Spinal cord (tissue), 10 donors: ENCODE measurements around the gene MRPL28. TPM values are rescaled to one million over a fixed set of nuclear protein-coding genes. Genes with fewer than 3 reads are reported as not detected.

Experiments
- DNase-seq, 6 donors: peaks; one replicate each; pipeline versions ENCODE4 v3.0.0 to v3.0.0-alpha.2; 2013 to 2015; ENCODE audit warnings: low spot score in 6 of 6, low read depth in 4 of 6
- H3K27ac ChIP-seq: one replicate; pipeline ENCODE4 v1.5.1; 2013; ENCODE audit warnings: low read depth, low read length, control low read depth
- H3K27me3 ChIP-seq: one replicate; pipeline ENCODE4 v1.6.1; 2013; ENCODE audit warnings: low read length; ENCODE audit not compliant: control insufficient read depth, insufficient read depth
- H3K36me3 ChIP-seq: one replicate; pipeline ENCODE4 v1.6.1; 2013; ENCODE audit warnings: low read length; ENCODE audit not compliant: control insufficient read depth, insufficient read depth
- H3K4me1 ChIP-seq: one replicate; pipeline ENCODE4 v1.6.1; 2013; ENCODE audit warnings: low read length; ENCODE audit not compliant: control insufficient read depth, insufficient read depth
- H3K4me3 ChIP-seq: one replicate; pipeline ENCODE4 v1.5.1; 2013; ENCODE audit warnings: low read depth, low read length, control low read depth
- H3K9me3 ChIP-seq: one replicate; pipeline ENCODE4 v1.6.1; 2013; ENCODE audit warnings: low read length; ENCODE audit not compliant: control insufficient read depth, insufficient read depth
- WGBS: methylation state at CpG from one replicate; pipeline ENCODE4 v1.1.5; 2013; ENCODE audit warnings: missing lambda C conversion rate; ENCODE audit not compliant: insufficient coverage; 5-methylcytosine and 5-hydroxymethylcytosine counted together
- polyA plus RNA-seq, 2 donors: library from polyadenylated mRNA; unstranded; fragments of 120-200 nt; gene quantifications; one replicate each; pipeline ENCODE4 v1.2.1, GENCODE V29; 2013; ENCODE audit not compliant: insufficient read length in 2 of 2
- total RNA-seq, 2 donors: library from RNA; depleted of rRNA in 1 of 2; stranded (reverse); fragments of 120-200 nt in 1 of 2; fragments of >200 nt in 1 of 2; gene quantifications; one replicate each; pipeline versions ENCODE4 v1.2.3 to v1.2.4, GENCODE V29; 2013 to 2014
- donor health status: healthy.

Gene MRPL28
- total and polyA plus RNA-seq, 4 donors: 43.4 to 114 (median 93.1) TPM

GRCh38 chr16:318628-319027, 51.7 kb downstream of the MRPL28 start:
- H3K27ac ChIP-seq: no peak overlapping the region
- DNase-seq: no peak
- H3K36me3 ChIP-seq: peaks cover 39% of the 10 kb centered on the region
- H3K4me3 ChIP-seq: no peak overlapping the region
- WGBS: 80% methylated on average over 21 of the region's 22 CpGs
- H3K27me3 ChIP-seq: no peaks in the 10 kb centered on the region
- no peaks in the 10 kb centered on the region for H3K9me3 ChIP-seq
- peaks cover 13% of the 10 kb centered on the region for H3K4me1 ChIP-seq

- H3K27me3 ChIP-seq: no peaks in the 10 kb centered on the region
- peaks cover 13% of the 10 kb centered on the region for H3K4me1 ChIP-seq
- no peaks in the 10 kb centered on the region for H3K9me3 ChIP-seq
- H3K4me3 ChIP-seq: no peak overlapping the region
- H3K36me3 ChIP-seq: peaks cover 50% of the 10 kb centered on the region
- WGBS: 74% methylated on average over 5 of the region's 5 CpGs
- DNase-seq: no peak
- H3K27ac ChIP-seq: no peak overlapping the region
These were observed 52.8 kb downstream of the MRPL28 start for GRCh38 chr16:317583-317982.

Other genes starting within 250 kb of the MRPL28 start
- gene NPRL3, start 231.9 kb downstream of the MRPL28 start, total RNA-seq: 10 to 100 TPM; 12.3 to 16.2 TPM
- gene NPRL3, start 231.9 kb downstream of the MRPL28 start, polyA plus RNA-seq: 10 to 100 TPM; 58.7 to 60.1 TPM
- gene HBZ, start 217.9 kb downstream of the MRPL28 start, total RNA-seq: 1 to 10 TPM; 1.4 to 5.0 TPM
- gene HBZ, start 217.9 kb downstream of the MRPL28 start, polyA plus RNA-seq: 1 to 10 TPM; 1.1 to 3.3 TPM
- 10 to 100 TPM; 33.7 to 56.1 TPM for gene HBM, start 204.6 kb downstream of the MRPL28 start, total RNA-seq
- gene HBM, start 204.6 kb downstream of the MRPL28 start, polyA plus RNA-seq: 1 to 10 TPM; 5.4 to 5.5 TPM
- 1,000 to 10,000 TPM; 1,427 to 3,649 TPM for gene HBA2, start 197.7 kb downstream of the MRPL28 start, total RNA-seq
- gene HBA2, start 197.7 kb downstream of the MRPL28 start, polyA plus RNA-seq: 1,000 to 10,000 TPM; 1,794 to 1,875 TPM
- 1,000 to 10,000 TPM in 1 of 2 donors, 100 to 1,000 TPM in 1; 718 to 1,778 TPM for gene HBA1, start 193.9 kb downstream of the MRPL28 start, total RNA-seq
- 1,000 to 10,000 TPM; 1,046 to 1,075 TPM for gene HBA1, start 193.9 kb downstream of the MRPL28 start, polyA plus RNA-seq
- gene HBQ1, start 190.1 kb downstream of the MRPL28 start, total RNA-seq: 1 to 10 TPM; 6.4 to 6.6 TPM
- 10 to 100 TPM; 10.4 to 11.6 TPM for gene HBQ1, start 190.1 kb downstream of the MRPL28 start, polyA plus RNA-seq
- gene LUC7L, start 141.1 kb downstream of the MRPL28 start, total RNA-seq: 100 to 1,000 TPM in 1 of 2 donors, 10 to 100 TPM in 1; 63.4 to 117 TPM
- 100 to 1,000 TPM; 158 to 199 TPM for gene LUC7L, start 141.1 kb downstream of the MRPL28 start, polyA plus RNA-seq
- 10 to 100 TPM; 34.8 to 55.8 TPM for gene FAM234A, start 135.7 kb downstream of the MRPL28 start, total RNA-seq
- gene FAM234A, start 135.7 kb downstream of the MRPL28 start, polyA plus RNA-seq: 10 to 100 TPM; 60.6 to 66.3 TPM
- 10 to 100 TPM in 1 of 2 donors, 1 to 10 TPM in 1; 7.9 to 13.0 TPM for gene RGS11, start 94.6 kb downstream of the MRPL28 start, total RNA-seq
- gene RGS11, start 94.6 kb downstream of the MRPL28 start, polyA plus RNA-seq: 10 to 100 TPM; 29.5 to 47.5 TPM
- gene ARHGDIG, start 89.9 kb downstream of the MRPL28 start, total RNA-seq: 10 to 100 TPM; 24.9 to 50.4 TPM
- gene ARHGDIG, start 89.9 kb downstream of the MRPL28 start, polyA plus RNA-seq: 100 to 1,000 TPM; 106 to 120 TPM
- 10 to 100 TPM in 1 of 2 donors, 1 to 10 TPM in 1; 8.0 to 10.5 TPM for gene PDIA2, start 87.4 kb downstream of the MRPL28 start, total RNA-seq
- 10 to 100 TPM; 37.1 to 38.4 TPM for gene PDIA2, start 87.4 kb downstream of the MRPL28 start, polyA plus RNA-seq
- gene AXIN1, start 17.8 kb downstream of the MRPL28 start, total RNA-seq: 10 to 100 TPM in 1 of 2 donors, 1 to 10 TPM in 1; 8.5 to 24.0 TPM
- gene AXIN1, start 17.8 kb downstream of the MRPL28 start, polyA plus RNA-seq: 10 to 100 TPM; 20.5 to 23.0 TPM
- gene PGAP6, start 11.4 kb upstream of the MRPL28 start, total RNA-seq: 10 to 100 TPM; 17.3 to 31.8 TPM
- 10 to 100 TPM; 60.6 to 70.3 TPM for gene PGAP6, start 11.4 kb upstream of the MRPL28 start, polyA plus RNA-seq
- gene NME4, start 26.7 kb upstream of the MRPL28 start, total RNA-seq: 10 to 100 TPM; 14.3 to 88.8 TPM
- 100 to 1,000 TPM; 133 to 150 TPM for gene NME4, start 26.7 kb upstream of the MRPL28 start, polyA plus RNA-seq
- gene DECR2, start 31.3 kb upstream of the MRPL28 start, total RNA-seq: 1 to 10 TPM; 5.1 to 9.6 TPM
- gene DECR2, start 31.3 kb upstream of the MRPL28 start, polyA plus RNA-seq: 10 to 100 TPM; 24.6 to 27.7 TPM
- gene RAB11FIP3, start 55.1 kb upstream of the MRPL28 start, total RNA-seq: 10 to 100 TPM; 24.2 to 43.5 TPM
- gene RAB11FIP3, start 55.1 kb upstream of the MRPL28 start, polyA plus RNA-seq: 100 to 1,000 TPM in 1 of 2 donors, 10 to 100 TPM in 1; 89.3 to 107 TPM
- 10 to 100 TPM in 1 of 2 donors, 1 to 10 TPM in 1; 9.6 to 19.5 TPM for gene CAPN15, start 157.2 kb upstream of the MRPL28 start, total RNA-seq
- gene CAPN15, start 157.2 kb upstream of the MRPL28 start, polyA plus RNA-seq: 10 to 100 TPM; 36.4 to 43.2 TPM
- gene PRR35, start 189.9 kb upstream of the MRPL28 start, total RNA-seq: under 1 TPM in 1 of 2 donors, not detected in 1; 0.06 TPM
- under 1 TPM in 1 of 2 donors, not detected in 1; 0.14 TPM for gene PRR35, start 189.9 kb upstream of the MRPL28 start, polyA plus RNA-seq
- 1 to 10 TPM in 1 of 2 donors, under 1 TPM in 1; 0.89 to 3.5 TPM for gene NHLRC4, start 196.5 kb upstream of the MRPL28 start, total RNA-seq
- 1 to 10 TPM in 1 of 2 donors, under 1 TPM in 1; 0.73 to 1.2 TPM for gene NHLRC4, start 196.5 kb upstream of the MRPL28 start, polyA plus RNA-seq
- gene PIGQ, start 199.4 kb upstream of the MRPL28 start, total RNA-seq: 10 to 100 TPM; 19.1 to 38.1 TPM
- gene PIGQ, start 199.4 kb upstream of the MRPL28 start, polyA plus RNA-seq: 10 to 100 TPM; 69.4 to 85.7 TPM
- 10 to 100 TPM; 12.4 to 21.7 TPM for gene RAB40C, start 219.5 kb upstream of the MRPL28 start, total RNA-seq
- gene RAB40C, start 219.5 kb upstream of the MRPL28 start, polyA plus RNA-seq: 10 to 100 TPM; 38.4 to 45.7 TPM